Astrocyte (in vitro differentiated cells and primary cell): Measurements from ENCODE around the gene IFT20. TPM values are rescaled to one million over a fixed set of nuclear protein-coding genes. Genes with fewer than 3 reads are reported as not detected.

Experiments
- DNase-seq: peaks from one replicate; pipeline ENCODE4 v3.0.0-alpha.2; 2010; ENCODE audit warnings: low read depth
- FAIRE-seq: peaks from 2 replicates; lab custom pipeline; 2011; peaks lifted over from hg19 to GRCh38; lab: Jason Lieb, UNC
- H2AFZ ChIP-seq: 2 replicates; pipeline ENCODE4 v1.6.0; 2012; ENCODE audit warnings: low read depth, low read length, inconsistent platforms
- H3K27ac ChIP-seq: 2 replicates; pipeline ENCODE4 v1.5.1; 2011; ENCODE audit warnings: low read depth, low read length, inconsistent platforms
- H3K27me3 ChIP-seq: 2 replicates; pipeline ENCODE4 v1.6.0; 2011; ENCODE audit warnings: low read length, inconsistent platforms; ENCODE audit not compliant: insufficient read depth
- H3K36me3 ChIP-seq: 2 replicates; pipeline ENCODE4 v1.5.1; 2011; ENCODE audit warnings: low read length, inconsistent platforms; ENCODE audit not compliant: insufficient read depth
- H3K4me1 ChIP-seq: 2 replicates; pipeline ENCODE4 v1.5.1; 2011; ENCODE audit warnings: low read length, inconsistent platforms; ENCODE audit not compliant: insufficient read depth
- H3K4me2 ChIP-seq: 2 replicates; pipeline ENCODE4 v1.6.0; 2012; ENCODE audit warnings: low read length, inconsistent platforms
- H3K4me3 ChIP-seq: 2 replicates; pipeline ENCODE4 v1.5.1; 2011; ENCODE audit warnings: low read depth, mild to moderate bottlenecking, low read length, inconsistent platforms; ENCODE audit not compliant: insufficient read depth
- H3K79me2 ChIP-seq: 2 replicates; pipeline ENCODE4 v1.6.0; 2012; ENCODE audit warnings: mild to moderate bottlenecking, low read length, inconsistent platforms; ENCODE audit not compliant: insufficient read depth
- H3K9ac ChIP-seq: 2 replicates; pipeline ENCODE4 v1.6.0; 2012; ENCODE audit warnings: mild to moderate bottlenecking, low read length, inconsistent platforms
- H3K9me3 ChIP-seq: 2 replicates; pipeline ENCODE4 v1.5.1; 2012; ENCODE audit warnings: low read depth, mild to moderate bottlenecking, low read length, inconsistent platforms; ENCODE audit not compliant: insufficient read depth
- H4K20me1 ChIP-seq: 2 replicates; pipeline ENCODE4 v1.6.0; 2012; ENCODE audit warnings: low read length, inconsistent platforms; ENCODE audit not compliant: insufficient read depth
- H3K27ac Mint-ChIP-seq: one replicate; pipeline ENCODE4 v1.8.0; 2021; ENCODE audit warnings: mild to moderate bottlenecking, mixed read lengths; ENCODE audit not compliant: unreplicated experiment
- H3K27me3 Mint-ChIP-seq: one replicate; pipeline ENCODE4 v1.8.0; 2021; ENCODE audit warnings: low read depth, mixed read lengths; ENCODE audit not compliant: unreplicated experiment
- H3K36me3 Mint-ChIP-seq: one replicate; pipeline ENCODE4 v1.8.0; 2021; ENCODE audit warnings: low read depth, mixed read lengths; ENCODE audit not compliant: unreplicated experiment
- H3K4me1 Mint-ChIP-seq: one replicate; pipeline ENCODE4 v1.8.0; 2021; ENCODE audit warnings: low read depth, mixed read lengths; ENCODE audit not compliant: unreplicated experiment
- H3K4me3 Mint-ChIP-seq: one replicate; pipeline ENCODE4 v1.8.0; 2021; ENCODE audit warnings: mild to moderate bottlenecking, moderate library complexity, mixed read lengths; ENCODE audit not compliant: unreplicated experiment
- H3K9me3 Mint-ChIP-seq: one replicate; pipeline ENCODE4 v1.8.0; 2021; ENCODE audit warnings: mild to moderate bottlenecking, mixed read lengths; ENCODE audit not compliant: unreplicated experiment
- EZH2 ChIP-seq: IDR thresholded peaks from 2 replicates; pipeline ENCODE4 v1.6.1; 2012; ENCODE audit warnings: mild to moderate bottlenecking, low read length, inconsistent platforms; ENCODE audit not compliant: insufficient read depth
- total RNA-seq: library from RNA; stranded (reverse); gene quantifications from 2 replicates; pipeline ENCODE4 v1.2.1, GENCODE V29; 2021
- TF ChIP-seq, protein P1 (sequence below): IDR thresholded peaks from 2 replicates; pipeline ENCODE4 v1.5.1; 2011; ENCODE audit warnings: low read depth, mild to moderate bottlenecking, inconsistent platforms, low read length, moderate library complexity; ENCODE audit not compliant: insufficient read depth

The IFT20 gene
- total RNA-seq, 1 donor from 2014 or later, result 70.4 TPM

DNA sequence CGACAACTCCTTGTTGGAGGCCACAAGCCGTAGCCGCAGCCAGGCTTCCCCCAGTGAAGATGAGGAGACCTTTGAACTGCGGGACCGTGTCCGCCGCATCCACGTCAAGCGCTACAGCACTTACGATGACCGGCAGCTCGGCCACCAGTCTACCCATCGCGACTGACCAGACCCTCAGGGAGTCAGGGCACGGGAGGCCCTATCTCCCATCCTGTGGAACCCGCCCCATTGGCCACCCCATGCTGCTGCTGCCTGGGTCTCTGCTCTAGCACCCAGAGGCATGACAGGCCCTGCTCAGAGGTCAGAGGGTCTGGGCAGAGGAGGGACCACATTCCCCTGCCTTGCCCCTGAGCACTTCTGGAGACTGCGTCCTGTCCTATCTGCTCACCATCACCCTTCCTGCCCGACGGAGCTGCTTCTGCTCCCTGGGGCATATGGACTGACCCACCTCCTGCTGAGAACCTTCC lies 9.2 kb upstream of the IFT20 start:
- Histone ChIP-seq H3K27ac (no peak overlapping the region), H3K79me2 (peaks cover 45% of the 10 kb centered on the region), H3K4me1 (peaks cover 38% of the 10 kb centered on the region), H3K27me3 (no peaks in the 10 kb centered on the region), H3K36me3 (peaks cover 52% of the 10 kb centered on the region), H3K9me3 (no peaks in the 10 kb centered on the region), H4K20me1 (peaks cover 59% of the 10 kb centered on the region), H3K4me3 (no peak overlapping the region), H3K4me2 (no peak overlapping the region), H2AFZ (no peak overlapping the region), H3K9ac (no peak overlapping the region)
- H3K27ac Mint-ChIP-seq, result no peak overlapping the region
- H3K27me3 Mint-ChIP-seq, result no peaks in the 10 kb centered on the region
- peak overlapping the region; percentile 34 for H3K4me3 Mint-ChIP-seq
- peaks cover 22% of the 10 kb centered on the region for H3K36me3 Mint-ChIP-seq
- H3K9me3 Mint-ChIP-seq, result peaks cover 2% of the 10 kb centered on the region
- no peak for TF ChIP-seq EZH2
- TF ChIP-seq, protein P1, sequence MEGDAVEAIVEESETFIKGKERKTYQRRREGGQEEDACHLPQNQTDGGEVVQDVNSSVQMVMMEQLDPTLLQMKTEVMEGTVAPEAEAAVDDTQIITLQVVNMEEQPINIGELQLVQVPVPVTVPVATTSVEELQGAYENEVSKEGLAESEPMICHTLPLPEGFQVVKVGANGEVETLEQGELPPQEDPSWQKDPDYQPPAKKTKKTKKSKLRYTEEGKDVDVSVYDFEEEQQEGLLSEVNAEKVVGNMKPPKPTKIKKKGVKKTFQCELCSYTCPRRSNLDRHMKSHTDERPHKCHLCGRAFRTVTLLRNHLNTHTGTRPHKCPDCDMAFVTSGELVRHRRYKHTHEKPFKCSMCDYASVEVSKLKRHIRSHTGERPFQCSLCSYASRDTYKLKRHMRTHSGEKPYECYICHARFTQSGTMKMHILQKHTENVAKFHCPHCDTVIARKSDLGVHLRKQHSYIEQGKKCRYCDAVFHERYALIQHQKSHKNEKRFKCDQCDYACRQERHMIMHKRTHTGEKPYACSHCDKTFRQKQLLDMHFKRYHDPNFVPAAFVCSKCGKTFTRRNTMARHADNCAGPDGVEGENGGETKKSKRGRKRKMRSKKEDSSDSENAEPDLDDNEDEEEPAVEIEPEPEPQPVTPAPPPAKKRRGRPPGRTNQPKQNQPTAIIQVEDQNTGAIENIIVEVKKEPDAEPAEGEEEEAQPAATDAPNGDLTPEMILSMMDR, result no peak
- no peak for DNase-seq
- no peak for FAIRE-seq
- peaks cover 19% of the 10 kb centered on the region for H3K4me1 Mint-ChIP-seq

DNA sequence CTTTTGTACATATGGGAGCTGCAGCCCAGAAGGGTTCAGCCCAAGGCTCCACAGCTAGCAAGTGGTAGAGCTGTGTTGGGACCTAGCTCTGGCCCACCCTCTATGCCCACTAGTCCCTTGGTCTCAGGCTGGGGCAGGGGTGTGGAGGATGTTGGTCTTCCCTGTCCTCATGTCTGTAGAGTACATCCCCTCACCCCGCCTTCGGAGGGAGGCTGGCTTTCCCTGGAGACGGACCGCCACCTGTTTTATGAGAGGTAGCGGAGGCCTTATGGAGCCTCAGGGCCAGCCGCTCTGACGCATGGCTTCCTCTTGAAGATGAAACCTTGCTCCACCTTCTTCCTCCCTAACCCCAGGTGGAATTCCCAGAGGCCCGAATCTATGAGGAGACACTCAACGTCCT lies 8.7 kb upstream of the IFT20 start:
- peaks cover 49% of the 10 kb centered on the region for H3K36me3 ChIP-seq
- H4K20me1 ChIP-seq, result peaks cover 64% of the 10 kb centered on the region
- H3K79me2 ChIP-seq, result peaks cover 49% of the 10 kb centered on the region
- TF ChIP-seq, protein P1, result no peak
- no peak for TF ChIP-seq EZH2
- peak overlapping the region; percentile 34 for H3K4me3 Mint-ChIP-seq
- no peak overlapping the region for H3K9ac ChIP-seq
- H3K9me3 ChIP-seq, result no peaks in the 10 kb centered on the region
- FAIRE-seq (no peak), DNase-seq (no peak)
- H3K27me3 ChIP-seq, result no peaks in the 10 kb centered on the region
- peaks cover 22% of the 10 kb centered on the region for H3K36me3 Mint-ChIP-seq
- no peak overlapping the region for H3K27ac Mint-ChIP-seq
- peaks cover 38% of the 10 kb centered on the region for H3K4me1 ChIP-seq
- no peak overlapping the region for H2AFZ ChIP-seq
- H3K9me3 Mint-ChIP-seq, result peaks cover 2% of the 10 kb centered on the region
- H3K4me3 ChIP-seq, result no peak overlapping the region
- H3K4me2 ChIP-seq, result no peak overlapping the region
- H3K27ac ChIP-seq, result no peak overlapping the region
- peaks cover 22% of the 10 kb centered on the region for H3K4me1 Mint-ChIP-seq
- no peaks in the 10 kb centered on the region for H3K27me3 Mint-ChIP-seq

DNA sequence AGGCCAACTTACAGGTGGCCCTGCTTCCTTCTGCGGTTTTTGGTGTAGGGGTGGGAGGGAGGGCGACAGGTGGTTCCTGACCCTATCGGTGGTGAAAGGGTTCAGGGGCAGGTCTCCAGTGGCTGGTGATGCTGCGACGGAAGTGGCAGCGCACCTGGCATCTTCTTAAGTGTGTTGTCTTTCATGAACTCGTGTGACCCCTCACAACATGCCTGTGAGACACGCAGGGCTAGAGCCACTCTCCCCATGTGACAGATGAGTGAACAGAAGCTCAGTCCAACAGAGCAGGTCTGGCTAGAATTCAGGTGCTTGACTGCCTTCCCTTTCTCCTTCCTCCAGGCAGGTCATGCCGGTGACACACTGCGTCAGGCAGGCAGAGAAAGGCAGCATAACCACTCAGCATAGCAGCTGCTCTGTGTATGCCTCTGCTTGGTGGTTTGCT lies 8.2 kb upstream of the IFT20 start:
- Histone ChIP-seq H3K4me2 (no peak overlapping the region), H3K36me3 (peaks cover 44% of the 10 kb centered on the region), H2AFZ (no peak overlapping the region), H3K79me2 (peaks cover 53% of the 10 kb centered on the region), H4K20me1 (peaks cover 67% of the 10 kb centered on the region), H3K27me3 (no peaks in the 10 kb centered on the region), H3K27ac (no peak overlapping the region), H3K9ac (no peak overlapping the region), H3K4me1 (peaks cover 40% of the 10 kb centered on the region), H3K9me3 (no peaks in the 10 kb centered on the region), H3K4me3 (no peak overlapping the region)
- Mint-ChIP-seq H3K36me3 (peaks cover 20% of the 10 kb centered on the region), H3K4me1 (peaks cover 24% of the 10 kb centered on the region), H3K9me3 (peaks cover 2% of the 10 kb centered on the region), H3K27ac (no peak overlapping the region), H3K27me3 (no peaks in the 10 kb centered on the region), H3K4me3 (no peak overlapping the region)
- DNase-seq (no peak), FAIRE-seq (no peak)
- TF ChIP-seq EZH2, result no peak
- TF ChIP-seq, protein P1, result no peak
